GM10266 (cell line): ENCODE measurements around the gene GABRG3.

Experiments used
- DNase-seq: peaks from one replicate; pipeline ENCODE4 v3.0.0; 2012; ENCODE audit errors: extremely low spot score
- CTCF ChIP-seq: IDR thresholded peaks from 2 replicates; pipeline ENCODE4 v1.5.1; 2012; ENCODE audit warnings: mild to moderate bottlenecking, low read depth; ENCODE audit not compliant: control insufficient read depth, insufficient read depth; ENCODE audit errors: missing control alignments

Gene GABRG3

GRCh38 chr15:27027229-27027628, 56.2 kb downstream of the GABRG3 start:
- DNase-seq: no peak
- no peak for TF ChIP-seq CTCF

GRCh38 chr15:27028858-27029477, 58.0 kb downstream of the GABRG3 start:
- no peak for TF ChIP-seq CTCF
- no peak for DNase-seq

- DNase-seq: no peak
- no peak for TF ChIP-seq CTCF
These were observed 65.2 kb downstream of the GABRG3 start for GRCh38 chr15:27036210-27036609.

GRCh38 chr15:27037501-27037900, 66.5 kb downstream of the GABRG3 start:
- no peak for TF ChIP-seq CTCF
- DNase-seq: no peak

GRCh38 chr15:27039152-27039551, 68.2 kb downstream of the GABRG3 start:
- DNase-seq: no peak
- no peak for TF ChIP-seq CTCF

GRCh38 chr15:27042230-27042629, 71.2 kb downstream of the GABRG3 start:
- no peak for DNase-seq
- TF ChIP-seq CTCF: no peak

- DNase-seq: no peak
These were observed 71.7 kb downstream of the GABRG3 start for GRCh38 chr15:27042646-27043045.

More at GRCh38 chr15:27042646-27043045, 71.7 kb downstream of the GABRG3 start:
- no peak for TF ChIP-seq CTCF
